Stimulated activated CD4-positive, alpha-beta T cell treated with anti-CD3 and anti-CD28 coated beads, Interleukin-1b, Interleukin-23, amount 100 ng/mL, for 24 hours (primary cell): ENCODE results near the gene ABAT.

ENCODE experiments used
- DNase-seq, 4 experiments: peaks; one replicate each; pipeline ENCODE4 v3.0.0-alpha.2; 2020; ENCODE audit warnings: low read depth in 4 of 4, low spot score in 1 of 4

ABAT gene

GRCh38 chr16:8808613-8809353 is 134.4 kb downstream of the ABAT start:
- DNase-seq = no peak

GRCh38 chr16:8812162-8812843 is 137.9 kb downstream of the ABAT start:
- DNase-seq = no peak

GRCh38 chr16:8814095-8814806 is 139.8 kb downstream of the ABAT start:
- DNase-seq = no peak

GRCh38 chr16:8816967-8817655 is 142.7 kb downstream of the ABAT start:
- no peak for DNase-seq

- DNase-seq = no peak
Observed at GRCh38 chr16:8818504-8819270, 144.3 kb downstream of the ABAT start.

- DNase-seq = no peak
Observed at GRCh38 chr16:8819411-8820034, 145.1 kb downstream of the ABAT start.

- no peak for DNase-seq
Observed at GRCh38 chr16:8822403-8822802, 148.0 kb downstream of the ABAT start.

- DNase-seq = no peak
Observed at GRCh38 chr16:8826278-8826879, 152.0 kb downstream of the ABAT start.

- DNase-seq = no peak
Observed at GRCh38 chr16:8828541-8829165, 154.2 kb downstream of the ABAT start.

- DNase-seq = no peak
Observed at GRCh38 chr16:8831450-8831849, 157.0 kb downstream of the ABAT start.

- DNase-seq = no peak
Observed at GRCh38 chr16:8831871-8832716, 157.7 kb downstream of the ABAT start.

GRCh38 chr16:8832717-8833105 is 158.3 kb downstream of the ABAT start:
- no peak for DNase-seq
